SK-N-SH treated with all-trans-retinoic acid at 6 μM for 48 hours (cell line): ENCODE results near the gene CNNM2.
"Not testable (repeated sequence)": the region's sequence is repeated elsewhere in the genome, so short reads cannot be mapped to it uniquely, and the experiment has no call there.

Source experiments
- ATAC-seq: fragments of 200-7000 bp; cut with Tn5 transposase; 3 replicates; pipeline ENCODE4 v1.9.1; 2020; ENCODE audit warnings: mild to moderate bottlenecking, moderate library complexity
- ARNTL ChIP-seq: fragments of 450-650 bp; formaldehyde crosslinking; IDR thresholded peaks from 2 replicates; pipeline ENCODE4 v1.5.0; 2020; ENCODE audit warnings: low read depth, mild to moderate bottlenecking, moderate library complexity, borderline replicate concordance
- BACH2 ChIP-seq: fragments of 250-450 bp; sonication (Bioruptor Pico); IDR thresholded peaks from 2 replicates; pipeline ENCODE4 v1.9.0; 2021; ENCODE audit warnings: mild to moderate bottlenecking, borderline replicate concordance
- CSDC2 ChIP-seq: fragments of 250-450 bp; sonication (Bioruptor Pico); IDR thresholded peaks from 2 replicates; pipeline ENCODE4 v1.5.0; 2020; ENCODE audit warnings: mild to moderate bottlenecking, moderate library complexity
- ESRRG ChIP-seq: fragments of 250-450 bp; sonication (Bioruptor Pico); IDR thresholded peaks from 2 replicates; pipeline ENCODE4 v1.6.1; 2021; ENCODE audit warnings: mild to moderate bottlenecking
- GLIS3 ChIP-seq: fragments of 250-450 bp; sonication (Bioruptor Pico); IDR thresholded peaks from 2 replicates; pipeline ENCODE4 v1.5.0; 2020; ENCODE audit warnings: mild to moderate bottlenecking, moderate library complexity
- ISL1 ChIP-seq: fragments of 250-450 bp; sonication (Bioruptor Pico); IDR thresholded peaks from 2 replicates; pipeline ENCODE4 v2.1.2; 2022; ENCODE audit warnings: mild to moderate bottlenecking, moderate library complexity
- OSR1 ChIP-seq: fragments of 250-450 bp; sonication (Bioruptor Pico); IDR thresholded peaks from 2 replicates; pipeline ENCODE4 v1.8.0; 2022; ENCODE audit warnings: moderate library complexity, mild to moderate bottlenecking, inconsistent platforms
- PPARA ChIP-seq: fragments of 250-450 bp; sonication (Bioruptor Pico); IDR thresholded peaks from 2 replicates; pipeline ENCODE4 v1.5.0; 2020; ENCODE audit warnings: mild to moderate bottlenecking, borderline replicate concordance
- RARB ChIP-seq: fragments of 250-450 bp; sonication (Bioruptor Pico); IDR thresholded peaks from 2 replicates; pipeline ENCODE4 v1.8.0; 2021; ENCODE audit warnings: mild to moderate bottlenecking, moderate library complexity
- SNAI2 ChIP-seq: fragments of 250-450 bp; sonication (Bioruptor Pico); IDR thresholded peaks from 2 replicates; pipeline ENCODE4 v1.5.0; 2020; ENCODE audit warnings: mild to moderate bottlenecking, moderate library complexity
- TCF4 ChIP-seq: fragments of 250-450 bp; sonication (Bioruptor Pico); IDR thresholded peaks from 2 replicates; pipeline ENCODE4 v1.8.0; 2021; ENCODE audit warnings: mild to moderate bottlenecking, moderate library complexity, borderline replicate concordance
- ZC3H10 ChIP-seq: fragments of 250-450 bp; sonication (Bioruptor Pico); IDR thresholded peaks from 2 replicates; pipeline ENCODE4 v1.5.1; 2021; ENCODE audit warnings: mild to moderate bottlenecking, moderate library complexity
- ZFP3 ChIP-seq: fragments of 250-450 bp; sonication (Bioruptor Pico); IDR thresholded peaks from 2 replicates; pipeline ENCODE4 v1.5.0; 2020; ENCODE audit warnings: mild to moderate bottlenecking, moderate library complexity
- ZFP30 ChIP-seq: fragments of 450-650 bp; formaldehyde crosslinking; IDR thresholded peaks from 2 replicates; pipeline ENCODE4 v1.5.0; 2022; ENCODE audit warnings: mild to moderate bottlenecking, moderate library complexity
- ZNF565 ChIP-seq: fragments of 450-650 bp; formaldehyde crosslinking; conservative IDR thresholded peaks from 2 replicates; pipeline ENCODE4 v1.5.0; 2020; ENCODE audit warnings: low read depth, mild to moderate bottlenecking, moderate library complexity
- ZNF70 ChIP-seq: fragments of 450-650 bp; formaldehyde crosslinking; IDR thresholded peaks from 2 replicates; pipeline ENCODE4 v1.5.0; 2020; ENCODE audit warnings: mild to moderate bottlenecking, moderate library complexity
- ZNF8 ChIP-seq: fragments of 450-650 bp; formaldehyde crosslinking; IDR thresholded peaks from 2 replicates; pipeline ENCODE4 v1.5.0; 2020; ENCODE audit warnings: mild to moderate bottlenecking, moderate library complexity
- TF ChIP-seq, protein P1 (sequence below): fragments of 250-450 bp; sonication (Bioruptor Pico); IDR thresholded peaks from 2 replicates; pipeline ENCODE4 v1.8.0; 2020; ENCODE audit warnings: mild to moderate bottlenecking, moderate library complexity, borderline replicate concordance
- TF ChIP-seq, protein P2 (sequence below): fragments of 250-450 bp; sonication (Bioruptor Pico); IDR thresholded peaks from 2 replicates; pipeline ENCODE4 v1.5.1; 2021; ENCODE audit warnings: mild to moderate bottlenecking, moderate library complexity
- TF ChIP-seq, protein P3 (sequence below): fragments of 250-450 bp; sonication (Bioruptor Pico); IDR thresholded peaks from 2 replicates; pipeline ENCODE4 v1.5.0; 2020; ENCODE audit warnings: mild to moderate bottlenecking, moderate library complexity
- TF ChIP-seq, protein P4 (sequence below): fragments of 250-450 bp; sonication (Bioruptor Pico); IDR thresholded peaks from 2 replicates; pipeline ENCODE4 v1.8.0; 2021; ENCODE audit warnings: low read depth, mild to moderate bottlenecking, moderate library complexity, borderline replicate concordance
- TF ChIP-seq, protein P5 (sequence below): fragments of 250-450 bp; sonication (Bioruptor Pico); IDR thresholded peaks from 2 replicates; pipeline ENCODE4 v1.5.1; 2020; ENCODE audit warnings: low read depth, mild to moderate bottlenecking, moderate library complexity

Gene CNNM2

DNA sequence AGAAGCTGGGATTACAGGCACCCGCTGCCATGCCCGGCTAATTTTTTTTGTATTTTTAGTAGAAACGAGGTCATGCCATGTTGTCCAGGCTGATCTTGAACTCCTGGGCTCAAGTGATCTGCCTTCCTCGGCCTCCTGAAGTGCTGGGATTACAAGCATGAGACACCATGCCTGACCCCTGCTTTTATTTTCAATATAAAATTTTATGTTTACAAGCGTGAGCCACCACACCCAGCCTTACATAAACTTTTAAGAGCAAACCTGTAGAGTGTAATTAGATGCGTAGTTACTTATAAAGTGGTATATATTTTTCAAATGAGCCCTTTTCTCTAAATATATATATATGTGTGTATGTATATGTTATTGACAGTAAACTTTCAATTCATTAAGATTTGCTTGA is 8.7 kb downstream of the CNNM2 start:
- TF ChIP-seq, protein P1, sequence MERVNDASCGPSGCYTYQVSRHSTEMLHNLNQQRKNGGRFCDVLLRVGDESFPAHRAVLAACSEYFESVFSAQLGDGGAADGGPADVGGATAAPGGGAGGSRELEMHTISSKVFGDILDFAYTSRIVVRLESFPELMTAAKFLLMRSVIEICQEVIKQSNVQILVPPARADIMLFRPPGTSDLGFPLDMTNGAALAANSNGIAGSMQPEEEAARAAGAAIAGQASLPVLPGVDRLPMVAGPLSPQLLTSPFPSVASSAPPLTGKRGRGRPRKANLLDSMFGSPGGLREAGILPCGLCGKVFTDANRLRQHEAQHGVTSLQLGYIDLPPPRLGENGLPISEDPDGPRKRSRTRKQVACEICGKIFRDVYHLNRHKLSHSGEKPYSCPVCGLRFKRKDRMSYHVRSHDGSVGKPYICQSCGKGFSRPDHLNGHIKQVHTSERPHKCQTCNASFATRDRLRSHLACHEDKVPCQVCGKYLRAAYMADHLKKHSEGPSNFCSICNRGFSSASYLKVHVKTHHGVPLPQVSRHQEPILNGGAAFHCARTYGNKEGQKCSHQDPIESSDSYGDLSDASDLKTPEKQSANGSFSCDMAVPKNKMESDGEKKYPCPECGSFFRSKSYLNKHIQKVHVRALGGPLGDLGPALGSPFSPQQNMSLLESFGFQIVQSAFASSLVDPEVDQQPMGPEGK: no peak
- no peak for TF ChIP-seq ZNF8
- TF ChIP-seq ZFP30 (CRISPR knock-in tag): no peak
- TF ChIP-seq SNAI2 (CRISPR knock-in tag): no peak
- TF ChIP-seq OSR1 (CRISPR knock-in tag): no peak
- TF ChIP-seq CSDC2 (CRISPR knock-in tag): no peak
- TF ChIP-seq GLIS3 (CRISPR knock-in tag): no peak
- TF ChIP-seq RARB: no peak
- no peak for TF ChIP-seq ESRRG (CRISPR knock-in tag)
- no peak for TF ChIP-seq ARNTL (CRISPR knock-in tag)
- TF ChIP-seq ZC3H10 (CRISPR knock-in tag): no peak
- TF ChIP-seq, protein P2, sequence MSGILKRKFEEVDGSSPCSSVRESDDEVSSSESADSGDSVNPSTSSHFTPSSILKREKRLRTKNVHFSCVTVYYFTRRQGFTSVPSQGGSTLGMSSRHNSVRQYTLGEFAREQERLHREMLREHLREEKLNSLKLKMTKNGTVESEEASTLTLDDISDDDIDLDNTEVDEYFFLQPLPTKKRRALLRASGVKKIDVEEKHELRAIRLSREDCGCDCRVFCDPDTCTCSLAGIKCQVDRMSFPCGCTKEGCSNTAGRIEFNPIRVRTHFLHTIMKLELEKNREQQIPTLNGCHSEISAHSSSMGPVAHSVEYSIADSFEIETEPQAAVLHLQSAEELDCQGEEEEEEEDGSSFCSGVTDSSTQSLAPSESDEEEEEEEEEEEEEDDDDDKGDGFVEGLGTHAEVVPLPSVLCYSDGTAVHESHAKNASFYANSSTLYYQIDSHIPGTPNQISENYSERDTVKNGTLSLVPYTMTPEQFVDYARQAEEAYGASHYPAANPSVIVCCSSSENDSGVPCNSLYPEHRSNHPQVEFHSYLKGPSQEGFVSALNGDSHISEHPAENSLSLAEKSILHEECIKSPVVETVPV (CRISPR knock-in tag): no peak
- TF ChIP-seq BACH2: no peak
- TF ChIP-seq, protein P3, sequence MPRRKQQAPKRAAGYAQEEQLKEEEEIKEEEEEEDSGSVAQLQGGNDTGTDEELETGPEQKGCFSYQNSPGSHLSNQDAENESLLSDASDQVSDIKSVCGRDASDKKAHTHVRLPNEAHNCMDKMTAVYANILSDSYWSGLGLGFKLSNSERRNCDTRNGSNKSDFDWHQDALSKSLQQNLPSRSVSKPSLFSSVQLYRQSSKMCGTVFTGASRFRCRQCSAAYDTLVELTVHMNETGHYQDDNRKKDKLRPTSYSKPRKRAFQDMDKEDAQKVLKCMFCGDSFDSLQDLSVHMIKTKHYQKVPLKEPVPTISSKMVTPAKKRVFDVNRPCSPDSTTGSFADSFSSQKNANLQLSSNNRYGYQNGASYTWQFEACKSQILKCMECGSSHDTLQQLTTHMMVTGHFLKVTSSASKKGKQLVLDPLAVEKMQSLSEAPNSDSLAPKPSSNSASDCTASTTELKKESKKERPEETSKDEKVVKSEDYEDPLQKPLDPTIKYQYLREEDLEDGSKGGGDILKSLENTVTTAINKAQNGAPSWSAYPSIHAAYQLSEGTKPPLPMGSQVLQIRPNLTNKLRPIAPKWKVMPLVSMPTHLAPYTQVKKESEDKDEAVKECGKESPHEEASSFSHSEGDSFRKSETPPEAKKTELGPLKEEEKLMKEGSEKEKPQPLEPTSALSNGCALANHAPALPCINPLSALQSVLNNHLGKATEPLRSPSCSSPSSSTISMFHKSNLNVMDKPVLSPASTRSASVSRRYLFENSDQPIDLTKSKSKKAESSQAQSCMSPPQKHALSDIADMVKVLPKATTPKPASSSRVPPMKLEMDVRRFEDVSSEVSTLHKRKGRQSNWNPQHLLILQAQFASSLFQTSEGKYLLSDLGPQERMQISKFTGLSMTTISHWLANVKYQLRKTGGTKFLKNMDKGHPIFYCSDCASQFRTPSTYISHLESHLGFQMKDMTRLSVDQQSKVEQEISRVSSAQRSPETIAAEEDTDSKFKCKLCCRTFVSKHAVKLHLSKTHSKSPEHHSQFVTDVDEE (CRISPR knock-in tag): no peak
- TF ChIP-seq ZFP3 (CRISPR knock-in tag): no peak
- TF ChIP-seq PPARA: no peak
- TF ChIP-seq ZNF565: no peak
- no peak for TF ChIP-seq ISL1 (CRISPR knock-in tag)

DNA sequence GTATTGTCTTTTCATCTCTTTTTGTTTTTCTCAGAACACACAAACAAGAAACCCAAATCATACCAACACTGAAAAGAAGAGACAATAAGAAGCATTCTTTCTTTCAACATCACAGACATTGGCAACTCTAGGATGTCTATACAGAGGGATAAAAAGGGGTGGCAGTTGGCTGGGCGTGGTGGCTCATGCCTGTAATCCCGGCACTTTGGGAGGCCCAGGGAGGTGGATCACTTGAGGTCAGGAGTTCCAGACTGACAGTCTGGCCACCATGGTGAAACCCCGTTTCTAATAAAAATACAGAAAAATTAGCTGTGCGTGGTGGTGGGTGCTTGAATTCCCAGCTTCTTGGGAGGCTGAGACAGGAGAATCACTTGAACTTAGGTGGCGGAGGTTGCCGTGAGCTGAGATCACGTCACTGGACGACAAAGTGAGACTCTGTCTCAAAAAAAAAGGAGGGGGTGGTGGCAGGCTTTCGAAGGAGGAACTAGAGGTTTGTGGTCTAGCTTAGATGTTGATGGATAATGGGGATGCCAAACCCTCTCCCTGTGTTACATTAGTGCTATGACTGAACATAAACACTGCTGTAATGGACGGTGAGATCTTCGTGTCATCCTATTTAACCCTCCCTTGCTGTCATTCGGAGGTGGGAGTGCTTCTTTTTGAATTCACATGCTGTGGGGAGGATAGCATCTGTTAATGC is 9.4 kb downstream of the CNNM2 start:
- TF ChIP-seq ESRRG (CRISPR knock-in tag) (no peak), ZNF70 (no peak), TCF4 (no peak), ZNF8 (no peak), ZFP30 (CRISPR knock-in tag) (no peak), GLIS3 (CRISPR knock-in tag) (no peak), ARNTL (CRISPR knock-in tag) (no peak), OSR1 (CRISPR knock-in tag) (no peak), ZFP3 (CRISPR knock-in tag) (no peak), CSDC2 (CRISPR knock-in tag) (no peak)
- TF ChIP-seq, protein P4, sequence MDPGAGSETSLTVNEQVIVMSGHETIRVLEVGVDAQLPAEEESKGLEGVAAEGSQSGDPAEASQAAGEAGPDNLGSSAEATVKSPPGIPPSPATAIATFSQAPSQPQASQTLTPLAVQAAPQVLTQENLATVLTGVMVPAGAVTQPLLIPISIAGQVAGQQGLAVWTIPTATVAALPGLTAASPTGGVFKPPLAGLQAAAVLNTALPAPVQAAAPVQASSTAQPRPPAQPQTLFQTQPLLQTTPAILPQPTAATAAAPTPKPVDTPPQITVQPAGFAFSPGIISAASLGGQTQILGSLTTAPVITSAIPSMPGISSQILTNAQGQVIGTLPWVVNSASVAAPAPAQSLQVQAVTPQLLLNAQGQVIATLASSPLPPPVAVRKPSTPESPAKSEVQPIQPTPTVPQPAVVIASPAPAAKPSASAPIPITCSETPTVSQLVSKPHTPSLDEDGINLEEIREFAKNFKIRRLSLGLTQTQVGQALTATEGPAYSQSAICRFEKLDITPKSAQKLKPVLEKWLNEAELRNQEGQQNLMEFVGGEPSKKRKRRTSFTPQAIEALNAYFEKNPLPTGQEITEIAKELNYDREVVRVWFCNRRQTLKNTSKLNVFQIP (CRISPR knock-in tag): no peak
- TF ChIP-seq, protein P1: no peak
- TF ChIP-seq, protein P5, sequence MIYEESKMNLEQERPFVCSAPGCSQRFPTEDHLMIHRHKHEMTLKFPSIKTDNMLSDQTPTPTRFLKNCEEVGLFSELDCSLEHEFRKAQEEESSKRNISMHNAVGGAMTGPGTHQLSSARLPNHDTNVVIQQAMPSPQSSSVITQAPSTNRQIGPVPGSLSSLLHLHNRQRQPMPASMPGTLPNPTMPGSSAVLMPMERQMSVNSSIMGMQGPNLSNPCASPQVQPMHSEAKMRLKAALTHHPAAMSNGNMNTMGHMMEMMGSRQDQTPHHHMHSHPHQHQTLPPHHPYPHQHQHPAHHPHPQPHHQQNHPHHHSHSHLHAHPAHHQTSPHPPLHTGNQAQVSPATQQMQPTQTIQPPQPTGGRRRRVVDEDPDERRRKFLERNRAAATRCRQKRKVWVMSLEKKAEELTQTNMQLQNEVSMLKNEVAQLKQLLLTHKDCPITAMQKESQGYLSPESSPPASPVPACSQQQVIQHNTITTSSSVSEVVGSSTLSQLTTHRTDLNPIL (CRISPR knock-in tag): no peak
- TF ChIP-seq, protein P2 (CRISPR knock-in tag): no peak
- no peak for ATAC-seq

More for the DNA sequence above, 8.7 kb downstream of the CNNM2 start:
- ATAC-seq: no peak

DNA sequence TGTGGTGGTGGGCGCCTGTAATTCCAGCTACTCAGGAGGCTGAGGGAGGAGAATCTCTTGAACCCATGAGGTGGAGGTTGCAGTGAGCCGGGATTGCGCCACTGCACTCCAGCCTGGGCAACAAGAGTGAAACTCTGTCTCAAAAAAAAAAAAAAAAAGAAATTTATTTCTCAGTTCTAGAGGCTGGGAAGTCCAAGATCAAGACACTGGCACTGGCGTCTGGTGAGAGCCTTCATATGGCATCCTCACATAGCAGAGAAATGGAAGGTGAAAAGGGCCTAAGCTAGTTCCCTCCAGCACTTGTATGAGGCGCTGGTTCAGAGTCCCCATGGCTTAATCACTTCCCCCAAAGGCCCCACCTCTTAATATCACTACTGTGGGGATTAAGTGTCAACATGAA is 10.3 kb downstream of the CNNM2 start:
- ATAC-seq: not testable (repeated sequence)
